ENCODE measurements around the gene DOK3. TPM values are rescaled to one million over a fixed set of nuclear protein-coding genes. Genes with fewer than 3 reads are reported as not detected.

The DOK3 gene
- total and polyA plus RNA-seq, 10 of the 15 experiments (the other 5 are each of a cell fraction or from before 2014, with no cell fraction given) = 6.6 to 107 (median 52.1) TPM

GRCh38 chr5:177511796-177512675, 2.4 kb upstream of the DOK3 start (continued):
- TF ChIP-seq PKNOX1 (IDR thresholded peaks at IDR 0.05) (no peak), PRDM15 (CRISPR knock-in tag; IDR thresholded peaks at IDR 0.05) (no peak), IKZF1 (conservative IDR thresholded peaks at IDR 0.05) (no peak), SREBF2 (IDR thresholded peaks at IDR 0.05; ENCODE audit: low read length) (no peak)
- TF ChIP-seq, protein P1, sequence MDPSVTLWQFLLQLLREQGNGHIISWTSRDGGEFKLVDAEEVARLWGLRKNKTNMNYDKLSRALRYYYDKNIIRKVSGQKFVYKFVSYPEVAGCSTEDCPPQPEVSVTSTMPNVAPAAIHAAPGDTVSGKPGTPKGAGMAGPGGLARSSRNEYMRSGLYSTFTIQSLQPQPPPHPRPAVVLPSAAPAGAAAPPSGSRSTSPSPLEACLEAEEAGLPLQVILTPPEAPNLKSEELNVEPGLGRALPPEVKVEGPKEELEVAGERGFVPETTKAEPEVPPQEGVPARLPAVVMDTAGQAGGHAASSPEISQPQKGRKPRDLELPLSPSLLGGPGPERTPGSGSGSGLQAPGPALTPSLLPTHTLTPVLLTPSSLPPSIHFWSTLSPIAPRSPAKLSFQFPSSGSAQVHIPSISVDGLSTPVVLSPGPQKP (IDR thresholded peaks at IDR 0.05; ENCODE audit: low read depth, low read length) = no peak
- TF ChIP-seq, protein P2, sequence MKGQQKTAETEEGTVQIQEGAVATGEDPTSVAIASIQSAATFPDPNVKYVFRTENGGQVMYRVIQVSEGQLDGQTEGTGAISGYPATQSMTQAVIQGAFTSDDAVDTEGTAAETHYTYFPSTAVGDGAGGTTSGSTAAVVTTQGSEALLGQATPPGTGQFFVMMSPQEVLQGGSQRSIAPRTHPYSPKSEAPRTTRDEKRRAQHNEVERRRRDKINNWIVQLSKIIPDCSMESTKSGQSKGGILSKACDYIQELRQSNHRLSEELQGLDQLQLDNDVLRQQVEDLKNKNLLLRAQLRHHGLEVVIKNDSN (IDR thresholded peaks at IDR 0.05; ENCODE audit: borderline replicate concordance, extremely low read length, insufficient read depth, low read depth, low read length) = no peak
- TF ChIP-seq, protein P3, sequence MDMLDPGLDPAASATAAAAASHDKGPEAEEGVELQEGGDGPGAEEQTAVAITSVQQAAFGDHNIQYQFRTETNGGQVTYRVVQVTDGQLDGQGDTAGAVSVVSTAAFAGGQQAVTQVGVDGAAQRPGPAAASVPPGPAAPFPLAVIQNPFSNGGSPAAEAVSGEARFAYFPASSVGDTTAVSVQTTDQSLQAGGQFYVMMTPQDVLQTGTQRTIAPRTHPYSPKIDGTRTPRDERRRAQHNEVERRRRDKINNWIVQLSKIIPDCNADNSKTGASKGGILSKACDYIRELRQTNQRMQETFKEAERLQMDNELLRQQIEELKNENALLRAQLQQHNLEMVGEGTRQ (IDR thresholded peaks at IDR 0.05; ENCODE audit: borderline replicate concordance, low read depth, low read length) = no peak

Data from GM12878 (cell line).